BLaER1 (cell line): ENCODE measurements around the gene GPR82.
A peak's percentile ranks its signal among the peaks of the same experiment; 100 is the strongest.
"Not testable (repeated sequence)": the region's sequence is repeated elsewhere in the genome, so short reads cannot be mapped to it uniquely, and the experiment has no call there.

Experiments
- H3K27ac ChIP-seq: shearing (Covaris generic); formaldehyde crosslinking; 2 replicates; pipeline ENCODE4 v1.8.1; 2022
- H3K27me3 ChIP-seq: shearing (Covaris generic); formaldehyde crosslinking; 2 replicates; pipeline ENCODE4 v1.8.1; 2022
- H3K36me3 ChIP-seq: shearing (Covaris generic); formaldehyde crosslinking; 2 replicates; pipeline ENCODE4 v1.8.1; 2022
- H3K4me1 ChIP-seq: shearing (Covaris generic); formaldehyde crosslinking; 2 replicates; pipeline ENCODE4 v1.8.1; 2022
- H3K4me2 ChIP-seq: shearing (Covaris generic); formaldehyde crosslinking; 2 replicates; pipeline ENCODE4 v1.8.1; 2022
- H3K4me3 ChIP-seq: shearing (Covaris generic); formaldehyde crosslinking; 2 replicates; pipeline ENCODE4 v1.8.1; 2022
- H3K9ac ChIP-seq: shearing (Covaris generic); formaldehyde crosslinking; 2 replicates; pipeline ENCODE4 v1.8.1; 2022
- H3K9me3 ChIP-seq: shearing (Covaris generic); formaldehyde crosslinking; 2 replicates; pipeline ENCODE4 v1.8.1; 2022
- H4K20me1 ChIP-seq: shearing (Covaris generic); formaldehyde crosslinking; 2 replicates; pipeline ENCODE4 v1.8.1; 2022
- Cebpa-rat ChIP-seq: shearing (Covaris generic); IDR thresholded peaks from 2 replicates; pipeline ENCODE4 v1.8.1; 2022

The GPR82 gene

GRCh38 chrX:41716767-41717473 lies 7.1 kb upstream of the GPR82 start:
- H3K9ac ChIP-seq, result no peak overlapping the region
- no peak overlapping the region for H3K4me2 ChIP-seq
- 0 out of 2 replicates have a peak, but pooled peaks cover 8% of the 10 kb centered on the region for H3K36me3 ChIP-seq
- H3K4me3 ChIP-seq, result no peak overlapping the region
- H3K4me1 ChIP-seq, result peaks cover 15% of the 10 kb centered on the region
- TF ChIP-seq Cebpa-rat, result no peak
- H3K27me3 ChIP-seq, result peaks cover 98% of the 10 kb centered on the region
- peaks cover 34% of the 10 kb centered on the region for H3K9me3 ChIP-seq
- H4K20me1 ChIP-seq, result no peaks in the 10 kb centered on the region; the same call in 1 of the 2 replicates
- no peak overlapping the region for H3K27ac ChIP-seq

- H3K27ac ChIP-seq, result no peak overlapping the region
- TF ChIP-seq Cebpa-rat, result no peak
Observed at GRCh38 chrX:41718481-41719235, 5.3 kb upstream of the GPR82 start.

GRCh38 chrX:41719610-41720009 lies 4.4 kb upstream of the GPR82 start:
- H3K4me3 ChIP-seq, H3K4me2 ChIP-seq, H4K20me1 ChIP-seq, H3K27ac ChIP-seq, H3K9ac ChIP-seq, H3K36me3 ChIP-seq: not testable (repeated sequence)
- Histone ChIP-seq H3K27me3 (peaks cover 96% of the 10 kb centered on the region), H3K4me1 (peaks cover 28% of the 10 kb centered on the region), H3K9me3 (peaks cover 34% of the 10 kb centered on the region)

More at GRCh38 chrX:41718481-41719235, 5.3 kb upstream of the GPR82 start:
- Histone ChIP-seq H3K9ac (no peak overlapping the region), H3K4me2 (no peak overlapping the region), H3K36me3 (0 out of 2 replicates have a peak, but pooled peaks cover 8% of the 10 kb centered on the region), H3K9me3 (peaks cover 34% of the 10 kb centered on the region), H4K20me1 (no peaks in the 10 kb centered on the region; the same call in 1 of the 2 replicates), H3K4me3 (no peak overlapping the region), H3K4me1 (peaks cover 19% of the 10 kb centered on the region), H3K27me3 (peaks cover 98% of the 10 kb centered on the region)

- peak overlapping the region; percentile 40 for H3K4me2 ChIP-seq
- no peak overlapping the region for H3K27ac ChIP-seq
- H3K4me1 ChIP-seq, result peaks cover 28% of the 10 kb centered on the region
- no peak overlapping the region for H3K4me3 ChIP-seq
- H3K27me3 ChIP-seq, result peaks cover 95% of the 10 kb centered on the region
- no peak for TF ChIP-seq Cebpa-rat
- H4K20me1 ChIP-seq, result no peaks in the 10 kb centered on the region; the same call in 1 of the 2 replicates
- H3K9ac ChIP-seq, result no peak overlapping the region
- 0 out of 2 replicates have a peak, but pooled peaks cover 8% of the 10 kb centered on the region for H3K36me3 ChIP-seq
- H3K9me3 ChIP-seq, result peaks cover 34% of the 10 kb centered on the region
Observed at GRCh38 chrX:41720125-41720779, 3.7 kb upstream of the GPR82 start.

- Histone ChIP-seq H3K9me3 (peaks cover 31% of the 10 kb centered on the region), H3K27ac (no peak overlapping the region), H3K4me2 (no peak overlapping the region), H3K4me3 (no peak overlapping the region), H3K36me3 (0 out of 2 replicates have a peak, but pooled peaks cover 8% of the 10 kb centered on the region), H4K20me1 (no peaks in the 10 kb centered on the region; the same call in 1 of the 2 replicates), H3K4me1 (peaks cover 28% of the 10 kb centered on the region), H3K27me3 (peaks cover 92% of the 10 kb centered on the region), H3K9ac (no peak overlapping the region)
- no peak for TF ChIP-seq Cebpa-rat
Observed at GRCh38 chrX:41721590-41721989, 2.4 kb upstream of the GPR82 start.

GRCh38 chrX:41722214-41722613 lies 1.8 kb upstream of the GPR82 start:
- TF ChIP-seq Cebpa-rat, result no peak
- Histone ChIP-seq H4K20me1 (no peaks in the 10 kb centered on the region; the same call in 1 of the 2 replicates), H3K9ac (no peak overlapping the region), H3K27me3 (peaks cover 90% of the 10 kb centered on the region), H3K4me2 (no peak overlapping the region), H3K27ac (no peak overlapping the region), H3K36me3 (0 out of 2 replicates have a peak, but pooled peaks cover 8% of the 10 kb centered on the region), H3K9me3 (peaks cover 25% of the 10 kb centered on the region), H3K4me3 (no peak overlapping the region), H3K4me1 (peaks cover 28% of the 10 kb centered on the region)

- no peak overlapping the region for H3K4me3 ChIP-seq
- H3K9ac ChIP-seq, result no peak overlapping the region
- H3K4me2 ChIP-seq, result no peak overlapping the region
- peaks cover 17% of the 10 kb centered on the region for H3K9me3 ChIP-seq
- no peak overlapping the region for H3K27ac ChIP-seq
- 0 out of 2 replicates have a peak, but pooled peaks cover 8% of the 10 kb centered on the region for H3K36me3 ChIP-seq
- H3K27me3 ChIP-seq, result peaks cover 90% of the 10 kb centered on the region
- H4K20me1 ChIP-seq, result no peaks in the 10 kb centered on the region; the same call in 1 of the 2 replicates
- peaks cover 28% of the 10 kb centered on the region for H3K4me1 ChIP-seq
- no peak for TF ChIP-seq Cebpa-rat
Observed at GRCh38 chrX:41722816-41723618, 964 bp upstream of the GPR82 start.

- peaks cover 7% of the 10 kb centered on the region; the same call in 1 of the 2 replicates for H4K20me1 ChIP-seq
- no peak overlapping the region for H3K9ac ChIP-seq
- H3K4me3 ChIP-seq, result no peak overlapping the region
- no peaks in the 10 kb centered on the region for H3K36me3 ChIP-seq
- no peak overlapping the region for H3K4me2 ChIP-seq
- no peaks in the 10 kb centered on the region for H3K9me3 ChIP-seq
- TF ChIP-seq Cebpa-rat, result no peak
- no peak overlapping the region for H3K27ac ChIP-seq
- peaks cover 13% of the 10 kb centered on the region for H3K4me1 ChIP-seq
- peaks cover 73% of the 10 kb centered on the region for H3K27me3 ChIP-seq
Observed at GRCh38 chrX:41728125-41728524, 4.1 kb downstream of the GPR82 start.

- Histone ChIP-seq H3K27ac (no peak overlapping the region), H4K20me1 (peaks cover 16% of the 10 kb centered on the region; the same call in 1 of the 2 replicates), H3K4me1 (peaks cover 10% of the 10 kb centered on the region), H3K9ac (no peak overlapping the region), H3K4me3 (no peak overlapping the region), H3K36me3 (no peaks in the 10 kb centered on the region), H3K9me3 (no peaks in the 10 kb centered on the region), H3K4me2 (no peak overlapping the region), H3K27me3 (peaks cover 68% of the 10 kb centered on the region)
- no peak for TF ChIP-seq Cebpa-rat
Observed at GRCh38 chrX:41730081-41730480, 6.1 kb downstream of the GPR82 start.
